Bone marrow (tissue), 2 donors: Measurements from ENCODE around the gene MCAT.
A peak's percentile ranks its signal among the peaks of the same experiment; 100 is the strongest.

ENCODE experiments used
- DNase-seq, 2 donors: peaks; one replicate each; lab custom pipeline; 2025; lab: John Stamatoyannopoulos, UW

Gene MCAT, protein sequence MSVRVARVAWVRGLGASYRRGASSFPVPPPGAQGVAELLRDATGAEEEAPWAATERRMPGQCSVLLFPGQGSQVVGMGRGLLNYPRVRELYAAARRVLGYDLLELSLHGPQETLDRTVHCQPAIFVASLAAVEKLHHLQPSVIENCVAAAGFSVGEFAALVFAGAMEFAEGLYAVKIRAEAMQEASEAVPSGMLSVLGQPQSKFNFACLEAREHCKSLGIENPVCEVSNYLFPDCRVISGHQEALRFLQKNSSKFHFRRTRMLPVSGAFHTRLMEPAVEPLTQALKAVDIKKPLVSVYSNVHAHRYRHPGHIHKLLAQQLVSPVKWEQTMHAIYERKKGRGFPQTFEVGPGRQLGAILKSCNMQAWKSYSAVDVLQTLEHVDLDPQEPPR

DNA sequence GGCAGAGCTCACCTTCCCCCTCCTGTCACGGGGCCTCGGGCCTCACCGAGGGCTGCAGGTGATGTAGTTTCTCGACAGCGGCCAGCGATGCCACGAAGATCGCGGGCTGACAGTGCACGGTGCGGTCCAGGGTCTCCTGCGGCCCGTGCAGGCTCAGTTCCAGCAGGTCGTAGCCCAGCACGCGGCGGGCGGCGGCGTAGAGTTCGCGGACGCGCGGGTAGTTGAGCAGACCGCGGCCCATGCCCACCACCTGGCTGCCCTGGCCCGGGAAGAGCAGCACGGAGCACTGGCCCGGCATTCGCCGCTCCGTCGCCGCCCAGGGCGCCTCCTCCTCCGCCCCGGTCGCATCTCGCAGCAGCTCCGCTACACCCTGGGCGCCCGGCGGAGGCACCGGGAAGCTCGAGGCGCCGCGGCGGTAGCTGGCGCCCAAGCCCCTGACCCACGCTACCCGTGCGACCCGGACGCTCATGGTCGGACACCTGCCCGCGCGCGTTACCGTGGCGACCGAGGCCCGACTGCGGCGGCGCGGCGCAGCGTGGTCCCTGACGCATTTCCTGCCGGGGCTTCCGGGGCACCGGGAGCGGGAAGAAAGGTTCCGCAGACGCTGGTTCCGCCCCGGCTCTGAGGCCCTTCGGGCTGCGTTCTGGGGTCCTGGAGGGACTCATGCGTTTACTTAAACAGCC is at the start of gene MCAT:
TSS of gene MCAT (minus strand) at position 519 of the 683 bp plus-strand sequence. CDS start at position 469, 50 bp downstream.
- peak in 1 of 2 donors; percentile 73 for DNase-seq

DNA sequence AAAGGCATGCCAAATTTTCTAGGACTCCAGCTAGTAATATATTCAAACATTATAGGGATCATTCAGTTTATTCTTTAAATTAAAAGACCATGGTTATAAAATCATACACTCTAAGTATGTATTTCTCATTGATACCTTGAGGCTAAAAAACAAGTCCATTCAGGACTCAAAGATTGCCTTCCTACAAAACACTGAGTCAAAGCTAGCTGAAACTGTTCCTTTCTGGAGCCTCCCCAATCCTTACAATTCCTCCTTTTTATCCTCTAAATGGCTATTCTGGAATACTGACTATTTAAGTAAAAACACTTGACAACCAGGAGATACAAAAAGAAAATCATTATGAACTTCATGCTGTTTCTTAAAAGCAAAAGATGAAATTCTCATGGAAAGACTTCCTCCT is 48.6 kb upstream of the MCAT start:
- no peak for DNase-seq

DNA sequence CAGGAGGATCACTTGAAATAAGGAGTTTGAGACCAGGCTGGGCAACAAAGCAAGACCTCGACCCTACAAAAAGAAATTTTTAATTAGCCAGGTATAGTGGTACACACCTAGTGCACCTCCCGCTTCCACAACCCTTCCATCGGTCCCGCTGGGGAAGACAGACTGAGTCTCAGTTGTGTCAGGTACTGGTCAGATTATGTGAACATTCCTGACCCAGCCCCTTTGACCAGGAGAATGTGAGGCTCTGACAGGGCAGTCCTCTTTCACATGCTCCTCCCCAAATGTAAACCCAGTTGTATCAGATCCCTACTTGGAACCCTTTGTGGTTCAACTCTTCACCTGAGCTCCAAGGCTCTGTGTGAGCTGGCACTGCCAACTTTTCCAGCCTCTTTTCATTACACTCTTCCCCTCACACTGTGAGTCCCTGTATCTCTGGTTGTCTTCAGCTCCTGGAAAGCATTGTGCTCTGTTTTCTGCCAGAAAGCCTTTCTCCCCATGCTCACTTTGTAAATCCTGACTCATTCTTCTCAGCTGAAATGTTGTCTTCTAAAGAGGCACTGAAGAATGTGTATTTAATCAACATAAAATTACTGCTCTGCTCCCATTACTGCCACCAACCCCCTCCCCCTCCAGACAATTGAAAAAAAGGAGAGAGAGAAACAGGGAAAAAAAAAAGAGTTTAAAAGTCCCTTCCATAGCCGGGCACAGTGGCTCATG is 45.8 kb upstream of the MCAT start:
- no peak for DNase-seq

DNA sequence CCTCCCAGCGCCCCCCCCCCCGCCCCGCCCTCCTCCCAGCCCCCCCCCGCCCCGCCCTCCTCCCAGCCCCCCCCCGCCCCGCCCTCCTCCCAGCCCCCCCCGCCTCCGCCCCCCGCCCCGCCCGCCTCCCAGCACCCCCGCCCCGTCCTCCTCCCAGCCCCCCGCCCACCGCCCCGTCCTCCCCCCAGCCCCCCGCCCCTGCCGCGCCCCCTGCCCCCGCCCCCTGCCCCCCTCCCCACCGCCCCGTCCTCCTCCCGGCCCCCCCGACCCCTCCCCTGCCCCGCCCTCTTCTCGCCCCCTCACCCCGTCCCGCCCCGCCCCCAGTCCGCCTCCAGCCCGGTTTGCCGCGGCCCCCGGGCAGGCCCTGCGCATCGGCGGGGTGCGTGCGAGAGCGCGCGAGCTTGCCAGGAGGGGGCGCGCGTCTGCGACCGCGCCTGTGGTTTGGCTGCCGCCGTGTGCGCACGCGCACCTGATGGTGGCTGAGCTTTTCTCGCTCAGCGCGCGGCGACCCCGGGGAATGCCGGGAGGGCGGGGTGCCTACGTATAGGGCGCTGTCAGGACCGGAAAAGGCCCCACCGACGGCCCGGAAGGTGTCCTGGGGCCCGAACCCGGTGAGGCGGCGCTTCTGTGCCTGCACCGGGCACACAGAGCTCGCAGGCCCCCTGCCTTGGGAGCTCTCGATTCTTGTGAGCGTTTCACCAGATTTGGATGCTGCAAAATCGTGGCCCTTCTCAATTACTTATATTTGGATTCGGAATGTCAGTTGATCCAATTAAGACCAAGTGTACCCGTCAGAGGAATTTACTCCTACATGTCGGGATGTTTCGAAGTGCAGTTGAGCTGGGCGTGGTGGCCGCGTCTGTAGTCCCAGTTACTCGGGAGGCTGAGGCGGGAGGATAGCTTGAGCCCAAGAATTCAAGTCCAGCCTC is 44.2 kb upstream of the MCAT start:
- peak; percentile 79 to 87 for DNase-seq

DNA sequence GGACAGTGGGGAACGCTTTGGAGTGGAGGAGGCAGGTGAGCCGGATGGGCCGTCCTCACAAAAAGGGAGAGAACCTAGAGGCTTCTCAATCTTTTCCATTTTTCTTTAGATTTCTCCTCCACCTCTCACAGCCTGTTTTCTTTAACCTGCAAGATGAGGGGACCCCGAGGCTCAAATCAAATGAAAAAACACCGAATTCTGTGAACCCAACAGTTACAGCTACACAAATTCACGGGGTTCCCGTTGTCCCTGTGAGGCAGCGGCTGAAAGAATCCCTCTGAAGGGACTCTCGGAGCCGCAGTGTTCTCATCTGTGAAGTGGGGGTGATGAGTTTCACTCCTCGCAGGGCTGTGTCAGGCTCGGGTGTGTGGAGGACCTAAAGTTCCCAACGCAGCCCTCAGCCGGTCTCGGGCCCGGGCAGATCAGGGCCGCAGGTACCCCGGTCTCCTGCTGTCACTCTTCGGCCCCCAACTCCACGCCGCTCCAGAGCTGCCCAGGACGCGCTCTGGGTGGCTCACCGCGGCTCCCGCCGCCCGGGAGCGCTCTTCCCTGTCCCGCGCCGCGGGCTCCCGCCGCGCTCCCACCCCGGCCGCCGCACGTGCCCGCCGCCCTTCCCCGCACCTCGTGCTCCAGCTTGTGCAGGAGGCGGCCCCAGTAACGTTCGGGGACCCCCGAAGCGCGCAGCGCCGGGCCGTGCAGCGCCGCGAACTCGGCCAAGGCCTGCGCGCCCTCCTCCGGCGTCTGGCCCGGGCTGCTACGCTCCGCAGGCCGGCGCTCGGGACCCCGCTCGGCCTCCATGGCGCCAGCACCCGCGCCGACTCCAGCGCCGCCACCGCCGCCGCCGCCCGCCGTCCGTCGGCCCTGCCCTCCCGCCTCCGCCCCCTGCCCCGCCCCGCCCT is 43.3 kb upstream of the MCAT start, which contains the start of gene TTLL12:
TSS of gene TTLL12 (minus strand) at position 863 of the 899 bp plus-strand sequence. CDS start at position 798, 65 bp downstream.
- no peak for DNase-seq

DNA sequence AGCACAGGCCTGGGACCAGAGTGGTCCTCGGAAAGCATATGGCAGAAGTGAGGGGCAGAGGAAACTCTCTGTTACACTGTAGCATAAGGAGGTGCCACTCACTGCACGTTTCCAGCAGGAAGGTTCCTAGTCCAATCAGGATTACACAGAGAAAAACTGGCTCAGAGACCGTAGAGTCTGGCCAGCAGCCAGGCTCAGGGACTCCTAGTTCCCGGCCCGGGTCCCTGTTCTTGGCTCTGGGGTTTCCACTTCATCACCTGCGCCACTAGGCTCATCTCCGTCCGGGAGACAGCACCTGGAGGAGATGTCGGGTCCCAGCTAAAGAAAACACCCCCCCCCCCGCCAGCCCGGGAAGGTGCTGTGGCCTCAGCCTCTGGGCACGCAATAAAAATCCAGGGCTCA is 42.7 kb upstream of the MCAT start:
- no peak for DNase-seq

DNA sequence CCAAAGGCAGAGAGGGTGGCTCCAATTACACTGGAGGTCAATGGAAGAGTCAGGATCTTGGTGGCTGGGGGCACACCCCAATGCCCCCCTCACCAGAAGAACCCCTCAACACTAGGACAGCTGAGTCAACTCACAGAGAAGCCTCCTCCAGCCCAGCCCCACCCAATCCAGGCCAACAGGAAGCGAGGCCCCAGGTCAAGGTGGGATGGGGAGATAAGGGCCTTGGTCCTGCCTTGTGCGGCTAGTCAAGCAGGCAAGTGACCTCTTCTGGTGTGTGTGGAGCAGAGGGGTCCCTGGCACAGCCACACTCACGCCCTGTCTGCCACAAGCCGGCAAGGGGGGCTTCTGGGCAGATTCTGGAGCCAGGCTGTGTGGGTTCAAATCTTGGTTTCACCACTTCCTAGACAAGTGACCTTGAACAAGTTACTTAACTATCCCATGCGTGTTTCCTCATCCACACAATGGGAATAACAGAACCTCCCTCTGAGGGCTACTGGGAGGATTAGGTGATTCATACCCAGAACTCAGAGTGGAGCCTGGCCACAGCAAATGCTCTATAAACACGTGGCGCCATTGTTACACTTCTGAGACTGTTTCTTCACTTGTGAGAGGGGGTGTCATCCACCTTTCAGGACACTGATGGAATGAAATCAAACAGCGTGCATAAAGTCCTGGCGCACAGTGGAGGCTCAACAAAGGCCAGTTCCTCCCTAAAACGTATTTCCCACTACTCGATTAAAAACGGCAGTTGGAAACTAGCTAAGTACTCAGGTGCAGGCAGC is 40.5 kb upstream of the MCAT start:
- DNase-seq: no peak

DNA sequence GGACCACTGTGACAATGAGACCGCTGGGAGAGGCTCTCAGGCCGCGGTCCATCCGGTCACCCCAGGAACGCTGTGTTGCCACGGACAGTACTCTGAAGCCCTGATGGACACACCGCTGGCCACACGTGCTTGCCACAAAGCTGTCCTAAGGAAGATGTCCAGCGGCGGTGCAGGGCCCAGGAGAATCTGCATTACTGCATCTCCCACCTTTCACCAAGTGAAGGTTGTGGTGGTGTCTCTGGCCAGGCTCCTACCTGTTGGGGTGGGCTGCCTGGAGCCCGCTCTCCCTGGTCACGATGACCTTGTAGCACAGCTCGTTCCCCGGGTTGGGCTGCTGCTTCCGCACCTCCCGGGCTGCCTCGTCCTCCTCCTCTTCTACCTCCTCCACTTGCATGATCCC is 39.5 kb upstream of the MCAT start:
- DNase-seq: no peak

DNA sequence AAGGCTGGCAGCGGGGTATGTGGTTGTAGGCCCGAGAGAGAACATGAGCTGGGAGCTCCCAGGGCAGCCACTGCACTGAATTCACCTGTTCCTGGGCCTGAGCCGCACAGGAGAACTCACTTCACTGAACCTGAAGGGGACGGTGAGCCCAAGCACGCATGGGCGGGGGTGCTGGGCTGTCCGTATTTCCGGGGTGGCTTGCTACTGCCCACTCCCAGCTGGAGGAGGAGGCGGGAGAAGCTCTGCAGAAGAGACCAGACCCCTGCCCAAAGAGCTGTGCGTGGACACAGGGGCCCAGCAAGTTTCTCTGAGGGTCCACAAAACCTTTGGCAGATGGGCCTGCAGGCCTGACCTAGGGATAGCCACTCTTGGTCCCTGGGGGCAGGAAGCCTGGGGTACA is 38.9 kb upstream of the MCAT start:
- DNase-seq: no peak

DNA sequence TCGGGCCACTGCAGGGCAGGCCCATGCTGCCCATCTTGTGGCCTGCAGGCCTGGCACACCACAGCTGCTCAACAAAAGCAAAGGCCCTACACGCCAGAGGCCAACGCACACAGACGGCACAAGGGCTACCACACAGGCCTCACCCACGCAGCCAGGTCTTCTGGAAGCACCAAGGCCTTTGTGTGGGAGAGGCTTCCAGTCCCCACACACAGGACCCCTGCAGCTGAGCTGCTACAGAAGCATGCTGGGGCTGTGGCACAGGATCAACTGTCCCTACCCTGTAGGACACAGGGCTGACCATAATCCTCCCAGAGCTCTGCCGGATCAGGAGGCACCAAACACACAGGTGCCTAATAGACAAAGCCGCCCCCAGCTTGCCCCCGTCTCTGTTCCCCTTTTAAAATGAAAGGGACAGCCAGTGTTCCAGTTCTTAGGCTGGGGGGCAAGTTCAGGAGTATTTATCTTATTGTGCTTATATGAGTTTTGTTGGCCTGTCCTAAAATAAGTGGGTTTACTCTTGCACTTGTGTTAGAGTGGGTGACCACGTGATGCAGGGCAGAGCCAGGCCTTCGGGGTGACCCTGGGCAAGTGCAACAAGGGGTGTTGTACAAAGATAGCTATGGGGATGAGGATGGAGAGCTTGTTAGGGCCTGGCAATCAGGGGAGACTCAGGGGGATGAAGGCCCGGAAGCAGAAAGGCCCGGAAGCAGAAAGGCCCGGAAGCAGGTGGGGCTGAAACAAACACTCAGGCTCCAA is 38.3 kb upstream of the MCAT start:
- no peak for DNase-seq

DNA sequence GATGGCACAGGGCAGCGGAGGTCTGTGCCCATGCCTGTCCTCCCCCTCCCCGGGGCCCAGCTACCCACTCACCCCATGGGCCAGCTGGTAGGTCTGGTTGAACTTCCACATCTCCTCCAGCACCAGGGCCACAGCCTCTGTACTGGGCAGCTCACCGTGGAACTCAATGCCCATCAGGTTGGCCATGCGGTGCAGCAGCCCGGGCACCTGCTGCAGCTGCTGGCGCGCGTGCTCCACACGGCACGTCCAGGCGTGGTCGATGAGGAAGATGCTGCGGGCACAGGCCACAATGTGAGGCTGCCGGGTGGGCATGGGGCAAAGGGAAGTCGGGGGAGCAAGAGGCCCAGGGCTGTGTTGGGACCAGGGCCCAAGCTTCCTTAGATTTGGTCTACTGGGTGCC is 37.5 kb upstream of the MCAT start:
- DNase-seq: no peak

DNA sequence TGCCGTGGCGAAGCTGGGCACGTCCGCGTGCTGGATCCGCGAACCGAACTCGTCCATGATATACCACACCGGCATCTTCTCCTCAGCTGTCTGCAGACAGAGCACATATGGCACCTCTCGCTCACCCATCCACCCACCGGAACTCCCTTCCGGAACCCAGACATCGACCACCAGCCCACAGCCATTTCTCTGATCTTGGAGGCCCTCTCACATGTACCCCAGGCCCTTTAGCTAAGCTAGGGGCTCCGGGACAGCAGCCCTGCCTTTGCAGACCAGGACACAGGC is 36.7 kb upstream of the MCAT start:
- no peak for DNase-seq

DNA sequence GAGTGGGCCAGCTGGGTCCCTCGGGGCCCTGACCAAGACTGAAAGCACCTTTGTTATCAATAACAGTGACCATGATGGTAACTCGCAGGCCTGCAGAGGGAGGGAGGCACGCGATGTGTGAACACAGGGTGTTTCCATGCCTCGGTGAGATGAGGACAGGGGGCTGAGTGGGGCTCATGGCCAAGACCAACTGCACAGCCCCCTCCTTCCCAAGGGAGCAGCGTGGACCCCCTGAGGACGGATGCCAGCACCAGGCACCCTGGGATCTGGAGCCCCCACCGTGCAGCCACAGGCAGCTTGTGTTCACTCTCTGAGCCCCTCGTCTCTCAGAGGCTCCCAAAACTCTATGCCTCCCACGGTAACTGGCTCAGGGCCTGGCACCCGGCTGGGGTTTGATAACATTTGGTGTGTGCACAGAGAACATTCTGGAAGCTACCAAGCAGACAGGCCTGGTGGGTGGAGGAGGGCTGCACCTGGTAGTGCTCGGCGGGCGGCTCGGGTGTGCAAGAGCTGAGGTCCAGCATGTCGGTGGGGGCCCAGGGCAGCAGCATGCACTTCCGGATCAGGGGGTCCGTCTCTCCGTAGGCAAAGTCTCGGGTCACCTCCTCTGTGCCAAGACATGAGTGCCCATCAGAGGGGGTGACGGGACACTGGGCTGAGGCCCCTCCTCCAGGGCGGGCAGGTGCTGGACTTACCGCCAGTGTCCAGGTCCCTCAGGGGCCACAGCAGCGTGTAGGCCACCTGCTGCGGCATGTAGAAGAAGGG is 36.1 kb upstream of the MCAT start:
- no peak for DNase-seq

DNA sequence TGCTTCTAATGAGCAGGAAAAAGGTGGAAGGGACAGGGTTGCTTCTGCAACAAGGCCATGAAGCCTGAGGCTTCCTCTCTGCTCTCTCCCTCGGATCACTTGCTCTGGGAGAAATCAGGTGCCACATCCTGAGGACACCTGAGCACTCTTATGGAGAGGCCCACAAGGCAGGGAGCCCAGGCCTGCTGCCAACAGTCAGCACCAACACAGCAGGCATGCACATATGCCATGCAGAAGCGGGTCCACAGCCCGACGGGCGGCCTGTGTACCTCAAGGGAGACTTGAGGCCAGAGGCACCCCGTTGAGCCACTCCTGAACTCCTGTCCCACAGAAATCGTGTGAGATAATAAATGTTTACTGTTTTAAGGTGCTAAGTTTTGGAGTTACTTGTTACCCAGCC is 34.3 kb upstream of the MCAT start:
- DNase-seq: no peak

DNA sequence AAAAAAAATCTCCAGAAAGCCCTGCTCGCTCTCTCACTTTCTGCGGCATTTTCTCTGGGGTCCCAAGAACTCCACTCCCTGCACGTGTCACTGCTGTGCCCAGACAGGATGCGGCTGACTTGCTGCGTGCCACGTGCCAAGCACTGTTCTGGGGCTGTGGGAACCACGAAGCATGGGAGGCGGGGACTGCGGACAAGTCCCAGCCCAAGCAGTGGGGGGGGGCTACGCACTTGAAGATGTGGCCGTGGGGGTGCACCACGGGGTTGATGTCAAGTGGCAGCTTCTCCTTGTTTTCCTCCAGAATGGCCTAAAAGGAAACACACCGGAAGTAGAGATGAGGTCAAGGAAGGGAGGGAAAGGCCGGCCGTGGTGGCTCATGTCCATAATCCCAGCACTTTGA is 32.9 kb upstream of the MCAT start:
- DNase-seq: no peak

DNA sequence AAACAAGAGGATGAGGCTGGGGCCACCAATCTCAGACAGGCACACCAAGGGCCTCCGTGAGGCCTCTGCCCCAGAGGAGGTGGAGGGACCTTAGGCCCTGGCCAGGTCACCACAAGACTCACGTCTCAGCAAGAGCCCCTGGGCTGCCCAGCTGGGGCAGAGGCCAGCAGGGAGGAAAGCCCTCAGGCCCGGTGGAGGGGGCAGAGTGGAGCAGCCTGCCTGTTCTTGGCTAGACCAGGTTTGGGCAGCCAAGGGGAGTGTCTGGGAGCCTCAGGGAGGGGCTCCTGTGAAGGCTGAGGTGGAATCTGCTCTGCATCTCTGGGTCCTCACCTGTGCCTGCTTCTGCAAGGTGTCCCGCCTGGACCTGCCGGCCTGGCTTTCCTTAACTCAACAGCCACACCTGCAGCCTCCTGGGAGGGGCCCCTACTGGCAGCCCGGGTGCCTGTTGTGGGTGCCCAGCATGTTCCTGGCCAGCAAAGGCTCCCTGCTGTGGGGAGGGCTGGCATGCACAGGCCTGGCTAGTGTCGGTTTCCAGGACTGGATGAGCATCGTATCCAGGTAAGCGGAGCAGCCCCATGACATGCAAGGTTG is 31.8 kb upstream of the MCAT start:
- no peak for DNase-seq

DNA sequence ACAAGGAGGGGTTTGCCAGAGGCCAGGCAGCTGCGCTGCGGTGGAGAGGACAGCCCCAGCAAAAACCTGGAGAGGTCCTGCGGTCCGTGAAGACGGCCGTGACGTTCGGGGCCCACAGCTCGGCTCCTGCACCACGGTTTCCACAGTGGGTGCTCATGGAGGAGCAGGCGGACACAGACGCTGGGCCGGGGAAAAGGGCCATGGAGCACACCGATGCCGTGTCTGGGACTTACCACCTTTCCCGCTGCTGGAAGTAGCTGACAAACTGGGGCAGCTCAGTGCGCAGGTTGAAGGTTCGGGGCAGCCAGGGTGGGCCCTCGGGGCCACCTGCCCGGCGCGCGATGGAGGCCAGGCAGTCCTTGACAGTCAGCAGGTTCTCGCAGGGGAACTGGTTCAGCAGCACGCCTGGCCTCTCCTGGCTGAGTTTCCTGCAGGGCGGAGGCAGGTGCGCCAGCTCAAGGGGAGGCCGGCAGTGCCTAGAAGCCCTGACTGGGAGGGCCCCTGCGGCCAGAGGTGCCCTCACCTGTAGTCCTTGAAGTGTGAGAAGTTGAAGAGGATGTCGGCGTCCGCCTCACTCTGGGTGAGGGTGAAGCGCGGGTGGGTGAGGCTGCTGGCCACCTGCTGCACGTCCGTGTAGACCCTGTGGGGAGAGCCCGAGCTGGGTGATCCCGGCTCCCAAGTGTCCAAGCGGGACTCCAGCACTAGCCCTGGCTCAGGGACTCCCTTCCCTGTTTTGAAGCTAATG is 30.9 kb upstream of the MCAT start:
- no peak for DNase-seq
